ENCODE results near the gene SPDEF.

DNA sequence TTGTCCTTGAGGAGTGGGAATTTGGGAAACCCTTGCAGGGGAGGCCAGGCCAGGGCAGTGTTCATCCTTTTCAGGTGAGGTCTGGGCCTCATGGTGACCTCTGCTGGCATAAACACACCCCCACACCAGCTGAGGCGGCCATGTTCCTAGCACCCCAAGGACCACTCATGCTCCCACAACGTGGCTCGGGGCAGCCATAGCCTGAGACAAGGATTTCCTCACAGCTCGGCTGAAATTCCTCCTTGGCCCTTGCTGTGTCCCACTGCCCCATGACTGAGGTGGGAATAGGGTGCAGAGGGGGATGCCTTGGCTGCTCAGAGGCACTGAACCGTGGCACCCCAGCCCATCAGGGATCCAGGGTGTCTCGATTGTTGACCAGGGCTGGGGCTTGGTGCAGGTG is 27.3 kb upstream of the SPDEF start:
- TF ChIP-seq, protein P1, sequence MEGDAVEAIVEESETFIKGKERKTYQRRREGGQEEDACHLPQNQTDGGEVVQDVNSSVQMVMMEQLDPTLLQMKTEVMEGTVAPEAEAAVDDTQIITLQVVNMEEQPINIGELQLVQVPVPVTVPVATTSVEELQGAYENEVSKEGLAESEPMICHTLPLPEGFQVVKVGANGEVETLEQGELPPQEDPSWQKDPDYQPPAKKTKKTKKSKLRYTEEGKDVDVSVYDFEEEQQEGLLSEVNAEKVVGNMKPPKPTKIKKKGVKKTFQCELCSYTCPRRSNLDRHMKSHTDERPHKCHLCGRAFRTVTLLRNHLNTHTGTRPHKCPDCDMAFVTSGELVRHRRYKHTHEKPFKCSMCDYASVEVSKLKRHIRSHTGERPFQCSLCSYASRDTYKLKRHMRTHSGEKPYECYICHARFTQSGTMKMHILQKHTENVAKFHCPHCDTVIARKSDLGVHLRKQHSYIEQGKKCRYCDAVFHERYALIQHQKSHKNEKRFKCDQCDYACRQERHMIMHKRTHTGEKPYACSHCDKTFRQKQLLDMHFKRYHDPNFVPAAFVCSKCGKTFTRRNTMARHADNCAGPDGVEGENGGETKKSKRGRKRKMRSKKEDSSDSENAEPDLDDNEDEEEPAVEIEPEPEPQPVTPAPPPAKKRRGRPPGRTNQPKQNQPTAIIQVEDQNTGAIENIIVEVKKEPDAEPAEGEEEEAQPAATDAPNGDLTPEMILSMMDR (IDR thresholded peaks at IDR 0.05 in 4 of 5, conservative IDR thresholded peaks at IDR 0.05 in 1 of 5): no peak
- TF ChIP-seq POLR2A (IDR thresholded peaks at IDR 0.05): no peak

Measured in gastrocnemius medialis (tissue), 4 donors.